ENCODE data around the gene CC2D2B.

DNA sequence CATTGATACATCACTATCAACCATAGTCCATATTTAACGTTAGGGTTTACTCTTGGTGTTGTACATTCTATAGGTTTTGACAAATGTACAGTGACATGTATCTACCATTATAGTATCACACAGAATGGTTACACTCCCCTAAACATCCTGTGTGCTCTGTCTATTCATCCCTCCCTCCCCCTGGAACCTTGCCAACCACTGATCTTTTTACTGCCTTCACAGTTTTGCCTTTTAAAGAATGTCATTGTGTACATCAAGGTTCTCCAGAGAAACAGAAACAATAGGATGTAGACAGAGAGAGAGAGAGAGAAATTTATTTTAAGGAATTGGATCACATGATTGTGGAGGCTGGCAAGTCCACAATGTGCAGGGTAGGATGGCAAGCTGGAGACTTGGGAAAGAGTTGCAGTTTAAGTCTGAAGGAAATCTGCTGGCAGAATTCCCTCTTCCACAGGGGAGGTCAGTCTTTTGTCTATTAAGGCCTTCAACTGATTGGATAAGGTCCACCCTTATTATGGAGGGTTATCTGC, 90.5 kb downstream of the CC2D2B start:
- TF ChIP-seq EZH2 (IDR thresholded peaks at IDR 0.05; ENCODE audit: insufficient read depth, poor library complexity, severe bottlenecking) = no peak
- no peak for TF ChIP-seq EZH2phosphoT487 (IDR thresholded peaks at IDR 0.05; ENCODE audit: insufficient read depth, low read depth)

Measured in GM23248 (cell line).